ENCODE data around the gene FAR2. TPM values are rescaled to one million over a fixed set of nuclear protein-coding genes. Genes with fewer than 3 reads are reported as not detected.
"Not testable (repeated sequence)": the region's sequence is repeated elsewhere in the genome, so short reads cannot be mapped to it uniquely, and the experiment has no call there.

The FAR2 gene
- total and polyA plus RNA-seq, 4 donors = 7.1 to 14.4 (median 11.2) TPM

- no peak for TF ChIP-seq CTCF (IDR thresholded peaks at IDR 0.05; ENCODE audit: control extremely low read depth, extremely low read depth)
- H3K9me3 ChIP-seq (ENCODE audit: control insufficient read depth in 4 of 4, insufficient read depth in 3 of 4, low read length in 3 of 4) = no peaks in the 10 kb centered on the region
- no peaks in the 10 kb centered on the region for H3K36me3 ChIP-seq (ENCODE audit: control insufficient read depth in 4 of 4, insufficient read depth in 4 of 4, low read length in 4 of 4)
- H3K27ac ChIP-seq (ENCODE audit: low read depth in 1 of 2, low read length in 1 of 2) = peak overlapping the region in 1 of 2 donors; percentile 73
- 41 to 51% methylated on average over 7 of the region's 7 CpGs for WGBS, 2 donors
- H3K4me1 ChIP-seq (ENCODE audit: control insufficient read depth in 5 of 5, insufficient read depth in 5 of 5, low read length in 5 of 5) = peaks cover 0 to 7% (median 0%) of the 10 kb centered on the region in 5 donors
- H3K4me3 ChIP-seq = no peak overlapping the region
- no peak overlapping the region for H3K9ac ChIP-seq (ENCODE audit: insufficient read depth in 1 of 2, low read length in 2 of 2)
- H3K27me3 ChIP-seq (ENCODE audit: control insufficient read depth in 3 of 3, insufficient read depth in 3 of 3, low read length in 2 of 3) = no peaks in the 10 kb centered on the region
- DNase-seq (peak in 2 of 3 donors; percentile 58 to 64), ATAC-seq (ENCODE audit: insufficient read depth, low FRiP score) (peak; percentile 75)
These were observed 15.7 kb downstream of the FAR2 start for GRCh38 chr12:29164477-29165393.

GRCh38 chr12:29167445-29167844, 18.4 kb downstream of the FAR2 start:
- peaks cover 0 to 3% (median 0%) of the 10 kb centered on the region in 4 donors for H3K36me3 ChIP-seq (ENCODE audit: control insufficient read depth in 4 of 4, insufficient read depth in 4 of 4, low read length in 4 of 4)
- H3K9ac ChIP-seq (ENCODE audit: insufficient read depth in 1 of 2, low read length in 2 of 2) = no peak overlapping the region
- H3K9me3 ChIP-seq (ENCODE audit: control insufficient read depth in 4 of 4, insufficient read depth in 3 of 4, low read length in 3 of 4) = peaks cover 0 to 5% (median 0%) of the 10 kb centered on the region in 4 donors
- H3K27ac ChIP-seq (ENCODE audit: low read depth in 1 of 2, low read length in 1 of 2) = no peak overlapping the region
- DNase-seq (no peak), ATAC-seq (ENCODE audit: insufficient read depth, low FRiP score) (no peak)
- H3K4me1 ChIP-seq (ENCODE audit: control insufficient read depth in 5 of 5, insufficient read depth in 5 of 5, low read length in 5 of 5) = peaks cover 0 to 7% (median 0%) of the 10 kb centered on the region in 5 donors
- TF ChIP-seq CTCF (IDR thresholded peaks at IDR 0.05; ENCODE audit: control extremely low read depth, extremely low read depth) = no peak
- H3K4me3 ChIP-seq = no peak overlapping the region
- 44 to 53% methylated on average over 4 of the region's 4 CpGs for WGBS, 2 donors
- H3K27me3 ChIP-seq (ENCODE audit: control insufficient read depth in 3 of 3, insufficient read depth in 3 of 3, low read length in 2 of 3) = no peaks in the 10 kb centered on the region

- peak in 2 of 3 donors; percentile 27 to 33 for DNase-seq
- 59 to 79% methylated on average over 6 of the region's 6 CpGs for WGBS, 2 donors
- Histone ChIP-seq H3K9ac (ENCODE audit: insufficient read depth in 1 of 2, low read length in 2 of 2) (no peak overlapping the region), H3K4me1 (ENCODE audit: control insufficient read depth in 5 of 5, insufficient read depth in 5 of 5, low read length in 5 of 5) (peaks cover 0 to 7% (median 0%) of the 10 kb centered on the region in 5 donors), H3K27ac (ENCODE audit: low read depth in 1 of 2, low read length in 1 of 2) (no peak overlapping the region), H3K27me3 (ENCODE audit: control insufficient read depth in 3 of 3, insufficient read depth in 3 of 3, low read length in 2 of 3) (no peaks in the 10 kb centered on the region), H3K36me3 (ENCODE audit: control insufficient read depth in 4 of 4, insufficient read depth in 4 of 4, low read length in 4 of 4) (peaks cover 0 to 3% (median 0%) of the 10 kb centered on the region in 4 donors), H3K9me3 (ENCODE audit: control insufficient read depth in 4 of 4, insufficient read depth in 3 of 4, low read length in 3 of 4) (peaks cover 0 to 5% (median 0%) of the 10 kb centered on the region in 4 donors), H3K4me3 (no peak overlapping the region)
- no peak for ATAC-seq (ENCODE audit: insufficient read depth, low FRiP score)
- TF ChIP-seq CTCF (IDR thresholded peaks at IDR 0.05; ENCODE audit: control extremely low read depth, extremely low read depth) = no peak
These were observed 18.9 kb downstream of the FAR2 start for GRCh38 chr12:29167988-29168387.

GRCh38 chr12:29169978-29170377, 20.9 kb downstream of the FAR2 start:
- not testable (repeated sequence) for H3K27me3 ChIP-seq (ENCODE audit: control insufficient read depth in 3 of 3, insufficient read depth in 3 of 3, low read length in 2 of 3); H3K36me3 ChIP-seq (ENCODE audit: control insufficient read depth in 4 of 4, insufficient read depth in 4 of 4, low read length in 4 of 4); H3K9me3 ChIP-seq (ENCODE audit: control insufficient read depth in 4 of 4, insufficient read depth in 3 of 4, low read length in 3 of 4); H3K27ac ChIP-seq (ENCODE audit: low read depth in 1 of 2, low read length in 1 of 2); H3K4me1 ChIP-seq (ENCODE audit: control insufficient read depth in 5 of 5, insufficient read depth in 5 of 5, low read length in 5 of 5); H3K9ac ChIP-seq (ENCODE audit: insufficient read depth in 1 of 2, low read length in 2 of 2); ATAC-seq (ENCODE audit: insufficient read depth, low FRiP score); H3K4me3 ChIP-seq
- 14 to 34% methylated on average over 2 of the region's 2 CpGs for WGBS, 2 donors
- peak in 2 of 3 donors; percentile 25 to 36 for DNase-seq

GRCh38 chr12:29170478-29171084, 21.5 kb downstream of the FAR2 start:
- not testable (repeated sequence) for H3K36me3 ChIP-seq (ENCODE audit: control insufficient read depth in 4 of 4, insufficient read depth in 4 of 4, low read length in 4 of 4); H3K27me3 ChIP-seq (ENCODE audit: control insufficient read depth in 3 of 3, insufficient read depth in 3 of 3, low read length in 2 of 3); H3K27ac ChIP-seq (ENCODE audit: low read depth in 1 of 2, low read length in 1 of 2); ATAC-seq (ENCODE audit: insufficient read depth, low FRiP score); H3K9me3 ChIP-seq (ENCODE audit: control insufficient read depth in 4 of 4, insufficient read depth in 3 of 4, low read length in 3 of 4); H3K4me3 ChIP-seq; DNase-seq; H3K9ac ChIP-seq (ENCODE audit: insufficient read depth in 1 of 2, low read length in 2 of 2); H3K4me1 ChIP-seq (ENCODE audit: control insufficient read depth in 5 of 5, insufficient read depth in 5 of 5, low read length in 5 of 5)
- 39 to 75% methylated on average over 5 of the region's 5 CpGs for WGBS, 2 donors

All from lung (tissue), 12 donors.